Measurements from ENCODE around the gene HYAL3. TPM values are rescaled to one million over a fixed set of nuclear protein-coding genes. Genes with fewer than 3 reads are reported as not detected.

Gene HYAL3
- total RNA-seq, 6 experiments from 2014 or later, result 4.7 to 8.3 (median 5.8) TPM

GRCh38 chr3:50342813-50343633 lies 43.8 kb upstream of the HYAL3 start:
- Mint-ChIP-seq H3K36me3 (ENCODE audit: low read depth) (peaks cover 16% of the 10 kb centered on the region), H3K27me3 (ENCODE audit: insufficient read depth) (peaks cover 6% of the 10 kb centered on the region), H3K4me1 (ENCODE audit: low read depth) (peaks cover 41% of the 10 kb centered on the region), H3K9me3 (no peaks in the 10 kb centered on the region), H3K27ac (no peak overlapping the region), H3K4me3 (no peak overlapping the region)
- TF ChIP-seq CTCF (IDR thresholded peaks at IDR 0.05), result peak; percentile 27; the same call in 1 of the 2 replicates
- DNase-seq, result no peak

GRCh38 chr3:50341996-50342650 lies 42.9 kb upstream of the HYAL3 start:
- peaks cover 16% of the 10 kb centered on the region for H3K36me3 Mint-ChIP-seq (ENCODE audit: low read depth)

GRCh38 chr3:50341537-50341936 lies 42.3 kb upstream of the HYAL3 start:
- no peak for TF ChIP-seq CTCF (IDR thresholded peaks at IDR 0.05)
- H3K27me3 Mint-ChIP-seq (ENCODE audit: insufficient read depth), result peaks cover 5% of the 10 kb centered on the region

More at GRCh38 chr3:50341996-50342650, 42.9 kb upstream of the HYAL3 start:
- peaks cover 6% of the 10 kb centered on the region for H3K27me3 Mint-ChIP-seq (ENCODE audit: insufficient read depth)
- peak overlapping the region; percentile 96; the same call in 1 of the 2 replicates for H3K4me3 Mint-ChIP-seq
- H3K9me3 Mint-ChIP-seq, result no peaks in the 10 kb centered on the region
- no peak for DNase-seq
- H3K27ac Mint-ChIP-seq, result no peak overlapping the region
- H3K4me1 Mint-ChIP-seq (ENCODE audit: low read depth), result peaks cover 37% of the 10 kb centered on the region
- TF ChIP-seq CTCF (IDR thresholded peaks at IDR 0.05), result no peak

GRCh38 chr3:50340448-50341329 lies 41.5 kb upstream of the HYAL3 start, which contains the start of gene RASSF1:
TSS of gene RASSF1 (minus strand) at chr3:50340836. CDS start at chr3:50340805, 31 bp downstream.
- Mint-ChIP-seq H3K4me3 (peak within 1 kb of the TSS; percentile 96), H3K4me1 (ENCODE audit: low read depth) (peaks cover 35% of the 10 kb centered on the region), H3K27me3 (ENCODE audit: insufficient read depth) (peaks cover 4% of the 10 kb centered on the region), H3K27ac (peak within 1 kb of the TSS; percentile 95), H3K9me3 (no peaks in the 10 kb centered on the region), H3K36me3 (ENCODE audit: low read depth) (peaks cover 23% of the 10 kb centered on the region)
- DNase-seq, result peak; percentile 48
- no peak; the same call in 1 of the 2 replicates for TF ChIP-seq CTCF (IDR thresholded peaks at IDR 0.05)

More at GRCh38 chr3:50341537-50341936, 42.3 kb upstream of the HYAL3 start:
- Mint-ChIP-seq H3K27ac (no peak overlapping the region), H3K4me3 (peak overlapping the region; percentile 96), H3K4me1 (ENCODE audit: low read depth) (peaks cover 35% of the 10 kb centered on the region), H3K36me3 (ENCODE audit: low read depth) (peaks cover 18% of the 10 kb centered on the region), H3K9me3 (no peaks in the 10 kb centered on the region)
- no peak for DNase-seq

- peaks cover 4% of the 10 kb centered on the region for H3K27me3 Mint-ChIP-seq (ENCODE audit: insufficient read depth)
- no peaks in the 10 kb centered on the region for H3K9me3 Mint-ChIP-seq
These were observed 40.9 kb upstream of the HYAL3 start for GRCh38 chr3:50340147-50340447.

More at GRCh38 chr3:50340147-50340447, 40.9 kb upstream of the HYAL3 start:
- H3K27ac Mint-ChIP-seq, result peak overlapping the region; percentile 95
- H3K4me1 Mint-ChIP-seq (ENCODE audit: low read depth), result peaks cover 41% of the 10 kb centered on the region
- TF ChIP-seq CTCF (IDR thresholded peaks at IDR 0.05), result no peak
- peaks cover 26% of the 10 kb centered on the region for H3K36me3 Mint-ChIP-seq (ENCODE audit: low read depth)
- DNase-seq, result no peak
- H3K4me3 Mint-ChIP-seq, result peak overlapping the region; percentile 96

Measured in HFFc6 (cell line).